OCI-M1 (cell line): ENCODE results near the gene S100G.

Experiments used
- DNase-seq: peaks from one replicate; lab custom pipeline; 2025; lab: John Stamatoyannopoulos, UW

S100G gene

GRCh38 chrX:16651391-16652024, 1.6 kb downstream of the S100G start:
- no peak for DNase-seq

GRCh38 chrX:16653424-16653823, 3.5 kb downstream of the S100G start:
- DNase-seq = no peak

- no peak for DNase-seq
These were observed 4.1 kb downstream of the S100G start for GRCh38 chrX:16654093-16654492.

GRCh38 chrX:16658284-16658683, 8.3 kb downstream of the S100G start:
- DNase-seq = no peak

GRCh38 chrX:16659321-16659720, 9.4 kb downstream of the S100G start:
- no peak for DNase-seq

- no peak for DNase-seq
These were observed 11.5 kb downstream of the S100G start for GRCh38 chrX:16661495-16661894.

- DNase-seq = no peak
These were observed 12.4 kb downstream of the S100G start for GRCh38 chrX:16662402-16662801.

GRCh38 chrX:16664074-16664473, 14.1 kb downstream of the S100G start:
- DNase-seq = no peak

GRCh38 chrX:16664626-16665025, 14.7 kb downstream of the S100G start:
- peak; percentile 1 for DNase-seq

- no peak for DNase-seq
These were observed 15.1 kb downstream of the S100G start for GRCh38 chrX:16665089-16665488.

- no peak for DNase-seq
These were observed 16.6 kb downstream of the S100G start for GRCh38 chrX:16666541-16666940.

GRCh38 chrX:16671005-16671404, 21.0 kb downstream of the S100G start:
- peak; percentile 67 for DNase-seq

- DNase-seq = no peak
These were observed 28.7 kb downstream of the S100G start for GRCh38 chrX:16678689-16679088.

- no peak for DNase-seq
These were observed 33.2 kb downstream of the S100G start for GRCh38 chrX:16683007-16683664.

GRCh38 chrX:16687514-16687913, 37.6 kb downstream of the S100G start:
- DNase-seq = no peak

GRCh38 chrX:16695079-16695676, 45.2 kb downstream of the S100G start:
- peak; percentile 71 for DNase-seq

GRCh38 chrX:16696956-16697355, 47.0 kb downstream of the S100G start:
- DNase-seq = no peak

- DNase-seq = no peak
These were observed 49.4 kb downstream of the S100G start for GRCh38 chrX:16699389-16699788.

GRCh38 chrX:16700734-16701133, 50.8 kb downstream of the S100G start:
- DNase-seq = no peak

- DNase-seq = no peak
These were observed 53.0 kb downstream of the S100G start for GRCh38 chrX:16702700-16703599.
